Measurements from ENCODE around the gene MOCS3. TPM values are rescaled to one million over a fixed set of nuclear protein-coding genes. Genes with fewer than 3 reads are reported as not detected.

The MOCS3 gene
- total and polyA plus RNA-seq, 2 of the 4 experiments (the other 2 are of a cell fraction) = 3.3 to 9.9 TPM

DNA sequence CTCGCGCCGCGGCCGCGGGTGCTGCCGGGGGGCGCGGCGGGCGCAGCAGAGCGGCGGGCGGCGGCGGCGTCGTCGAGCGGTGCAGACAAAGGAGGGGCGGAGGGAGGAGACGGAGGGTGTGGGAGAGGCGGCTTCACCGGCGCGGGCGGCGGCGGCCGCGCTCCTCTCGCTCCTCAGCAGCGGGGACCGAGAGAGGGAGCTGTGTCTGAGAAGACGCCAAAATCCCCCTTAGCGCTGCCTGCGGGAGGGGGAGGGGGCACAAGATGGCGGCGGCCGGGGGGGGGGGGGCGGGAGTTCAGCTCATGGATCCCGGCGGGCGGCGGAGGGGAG lies 27.7 kb upstream of the MOCS3 start:
- Histone ChIP-seq H3K27ac (ENCODE audit: insufficient read depth, low read length) (peak overlapping the region; percentile 97), H3K9ac (ENCODE audit: low read depth, low read length) (peak overlapping the region; percentile 94), H3K36me3 (ENCODE audit: control insufficient read depth, insufficient read depth, low read length) (peaks cover 10% of the 10 kb centered on the region), H4K20me1 (ENCODE audit: insufficient read depth, low read length) (peaks cover 43% of the 10 kb centered on the region), H2AK9ac (replicated peaks; ENCODE audit: low read depth, low read length, poor library complexity) (peak overlapping the region; percentile 100), H2AK5ac (ENCODE audit: low read depth, low read length) (peak overlapping the region; percentile 79; the same call in 1 of the 2 replicates), H3K4me2 (ENCODE audit: low read depth, low read length) (no peak overlapping the region; the same call in 1 of the 2 replicates), H3K4me3 (ENCODE audit: insufficient read depth, low read depth, low read length) (peak overlapping the region; percentile 95), H3K18ac (ENCODE audit: low read depth, low read length) (peak overlapping the region; percentile 75), H3K4me1 (ENCODE audit: control insufficient read depth, insufficient read depth, low read length) (peaks cover 16% of the 10 kb centered on the region), H3K9me1 (ENCODE audit: insufficient read depth, low read length) (peaks cover 8% of the 10 kb centered on the region), H3K56ac (ENCODE audit: extremely low read depth, insufficient read depth, low read length) (no peak overlapping the region; the same call in 1 of the 2 replicates), H3K79me1 (ENCODE audit: low read depth in 1 of 2, low read length in 2 of 2) (peaks cover 4 to 26% of the 10 kb centered on the region in 2 experiments), H3K23ac (ENCODE audit: low read depth, low read length) (peak overlapping the region; percentile 84; the same call in 1 of the 2 replicates), H3K14ac (replicated peaks; ENCODE audit: low read depth, low read length) (peak overlapping the region; percentile 67), H2BK120ac (ENCODE audit: low read depth, low read length) (no peak overlapping the region), H2BK20ac (ENCODE audit: low read depth, low read length) (no peak overlapping the region), H4K91ac (ENCODE audit: insufficient read depth, low read depth, low read length) (peak overlapping the region; percentile 77; the same call in 1 of the 2 replicates), H4K5ac (ENCODE audit: low read depth, low read length) (peak overlapping the region; percentile 75), H3K27me3 (ENCODE audit: control insufficient read depth, insufficient read depth, low read length) (no peaks in the 10 kb centered on the region), H3K4ac (ENCODE audit: low read depth, low read length) (peak overlapping the region; percentile 91), H2AFZ (replicated peaks; ENCODE audit: low read length, poor library complexity) (peak overlapping the region; percentile 92), H3K9me3 (ENCODE audit: control insufficient read depth, insufficient read depth, low read length) (no peaks in the 10 kb centered on the region), H4K8ac (ENCODE audit: low read depth in 2 of 2, low read length in 2 of 2) (peak overlapping the region; percentile 76 to 96; a peak in 3 of 4 replicates), H2BK15ac (ENCODE audit: low read depth, low read length) (no peak overlapping the region), H2BK5ac (ENCODE audit: low read depth, low read length, poor library complexity, severe bottlenecking) (peak overlapping the region; percentile 95)
- ChIA-PET CTCF (interaction anchor here (0.7 to 2.3 kb wide), 3 partner anchors 136 to 142 kb away, joined by 3 to 10 read pairs (median 4); partner anchors contain the start of gene BCAS4), POLR2A (ENCODE audit: unreplicated experiment) (interaction anchor here (0.5 to 0.6 kb wide), 5 partner anchors 12 to 139 kb away, joined by 3 to 17 read pairs (median 5); no protein-coding TSS in a partner anchor)
- BruUV-seq (replicated peaks) = no TSS peak
- TF ChIP-seq, protein P1, sequence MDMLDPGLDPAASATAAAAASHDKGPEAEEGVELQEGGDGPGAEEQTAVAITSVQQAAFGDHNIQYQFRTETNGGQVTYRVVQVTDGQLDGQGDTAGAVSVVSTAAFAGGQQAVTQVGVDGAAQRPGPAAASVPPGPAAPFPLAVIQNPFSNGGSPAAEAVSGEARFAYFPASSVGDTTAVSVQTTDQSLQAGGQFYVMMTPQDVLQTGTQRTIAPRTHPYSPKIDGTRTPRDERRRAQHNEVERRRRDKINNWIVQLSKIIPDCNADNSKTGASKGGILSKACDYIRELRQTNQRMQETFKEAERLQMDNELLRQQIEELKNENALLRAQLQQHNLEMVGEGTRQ (IDR thresholded peaks at IDR 0.05; ENCODE audit: low read depth, low read length) = no peak
- TF ChIP-seq, protein P2, sequence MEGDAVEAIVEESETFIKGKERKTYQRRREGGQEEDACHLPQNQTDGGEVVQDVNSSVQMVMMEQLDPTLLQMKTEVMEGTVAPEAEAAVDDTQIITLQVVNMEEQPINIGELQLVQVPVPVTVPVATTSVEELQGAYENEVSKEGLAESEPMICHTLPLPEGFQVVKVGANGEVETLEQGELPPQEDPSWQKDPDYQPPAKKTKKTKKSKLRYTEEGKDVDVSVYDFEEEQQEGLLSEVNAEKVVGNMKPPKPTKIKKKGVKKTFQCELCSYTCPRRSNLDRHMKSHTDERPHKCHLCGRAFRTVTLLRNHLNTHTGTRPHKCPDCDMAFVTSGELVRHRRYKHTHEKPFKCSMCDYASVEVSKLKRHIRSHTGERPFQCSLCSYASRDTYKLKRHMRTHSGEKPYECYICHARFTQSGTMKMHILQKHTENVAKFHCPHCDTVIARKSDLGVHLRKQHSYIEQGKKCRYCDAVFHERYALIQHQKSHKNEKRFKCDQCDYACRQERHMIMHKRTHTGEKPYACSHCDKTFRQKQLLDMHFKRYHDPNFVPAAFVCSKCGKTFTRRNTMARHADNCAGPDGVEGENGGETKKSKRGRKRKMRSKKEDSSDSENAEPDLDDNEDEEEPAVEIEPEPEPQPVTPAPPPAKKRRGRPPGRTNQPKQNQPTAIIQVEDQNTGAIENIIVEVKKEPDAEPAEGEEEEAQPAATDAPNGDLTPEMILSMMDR (conservative IDR thresholded peaks at IDR 0.05; ENCODE audit: low read depth, low read length) = 0 out of 2 replicates have a peak, but pooled peaks have one; percentile 4
- peak; percentile 36; the same call in 1 of the 2 replicates for ATAC-seq (ENCODE audit: low read depth)
- intact Hi-C loops (cut with micrococcal nuclease) = no loop called here
- dilution Hi-C loops (cut with HindIII; ENCODE audit: low sequenced_read_pairs, unreplicated experiment) = no loop called here
- no peak for DNase-seq
- in situ Hi-C loops (cut with MboI; ENCODE audit: low sequenced_read_pairs) = loop anchor here (5.0 kb wide), 1 partner anchor 119 kb away; no protein-coding TSS in a partner anchor
- no CpG with 5 or more reads among the region's 45 CpGs for WGBS, 2 experiments (ENCODE audit: extremely low coverage in 2 of 2, insufficient read length in 1 of 2)
